CD4-positive, alpha-beta T cell (primary cell): Measurements from ENCODE around the gene HTR3B. TPM values are rescaled to one million over a fixed set of nuclear protein-coding genes. Genes with fewer than 3 reads are reported as not detected.
"Not testable (repeated sequence)": the region's sequence is repeated elsewhere in the genome, so short reads cannot be mapped to it uniquely, and the experiment has no call there.

Experiments used
- ATAC-seq: fragments of 200-7000 bp; cut with Tn5 transposase; one replicate; pipeline ENCODE4 v1.10.0; 2022; ENCODE audit warnings: mild to moderate bottlenecking; ENCODE audit not compliant: poor library complexity
- CTCF ChIA-PET: fragments of 350-600 bp; sonication (Branson Sonifier 250); formaldehyde crosslinking; loops from one replicate; lab custom pipeline; 2021; ENCODE audit warnings: antibody characterized with exemption, inconsistent platforms; lab: Charles Lee
- POLR2A ChIA-PET: fragments of 350-600 bp; sonication (Branson Sonifier 250); formaldehyde crosslinking; loops from one replicate; lab custom pipeline; 2021; ENCODE audit warnings: antibody characterized with exemption, inconsistent platforms; lab: Charles Lee
- DNase-seq, 14 experiments: peaks; one replicate each; pipeline ENCODE4 v3.0.0-alpha.2; 2013 to 2020; ENCODE audit warnings: mixed read lengths in 2 of 14
- H3K27ac ChIP-seq, 2 donors: one replicate each; pipeline versions ENCODE4 v1.5.1 to v1.7.0; 2013; ENCODE audit warnings: low read length in 2 of 2, low read depth in 1 of 2, mild to moderate bottlenecking in 1 of 2
- H3K27me3 ChIP-seq, 2 experiments: 1 replicate in 1 of 2; 2 replicates in 1 of 2; pipeline versions ENCODE4 v1.6.1 to v1.7.0; 2013; ENCODE audit warnings: low read length in 2 of 2, control low read depth in 1 of 2, mild to moderate bottlenecking in 1 of 2, moderate library complexity in 1 of 2; ENCODE audit not compliant: insufficient read depth in 2 of 2, control insufficient read depth in 1 of 2
- H3K36me3 ChIP-seq: one replicate; pipeline ENCODE4 v1.6.1; 2013; ENCODE audit warnings: low read length, control low read depth; ENCODE audit not compliant: insufficient read depth
- H3K4me1 ChIP-seq: one replicate; pipeline ENCODE4 v1.6.1; 2013; ENCODE audit warnings: low read length, control low read depth; ENCODE audit not compliant: insufficient read depth
- H3K4me3 ChIP-seq: one replicate; pipeline ENCODE4 v1.5.1; 2013; ENCODE audit warnings: mild to moderate bottlenecking, low read length, moderate library complexity
- H3K9me3 ChIP-seq, 2 experiments: 1 replicate in 1 of 2; 2 replicates in 1 of 2; pipeline versions ENCODE4 v1.6.1 to v1.7.0; 2013; ENCODE audit warnings: low read length in 2 of 2, mild to moderate bottlenecking in 2 of 2, control low read depth in 1 of 2, moderate library complexity in 1 of 2; ENCODE audit not compliant: control insufficient read depth in 1 of 2, insufficient read depth in 1 of 2
- H3K27ac Mint-ChIP-seq: one replicate; pipeline ENCODE4 v1.8.0; 2020; ENCODE audit warnings: mixed read lengths
- H3K27me3 Mint-ChIP-seq: one replicate; pipeline ENCODE4 v1.8.0; 2021; ENCODE audit warnings: mixed read lengths
- H3K36me3 Mint-ChIP-seq: one replicate; pipeline ENCODE4 v1.8.0; 2021; ENCODE audit warnings: low read depth, mixed read lengths
- H3K4me1 Mint-ChIP-seq: one replicate; pipeline ENCODE4 v1.8.0; 2021; ENCODE audit warnings: low read depth, mixed read lengths
- H3K4me3 Mint-ChIP-seq: one replicate; pipeline ENCODE4 v1.8.0; 2020; ENCODE audit warnings: mild to moderate bottlenecking, mixed read lengths
- H3K9me3 Mint-ChIP-seq: one replicate; pipeline ENCODE4 v1.8.0; 2020; ENCODE audit warnings: mixed read lengths
- CTCF ChIP-seq: fragments of 200-600 bp; IDR thresholded peaks from one replicate; pipeline ENCODE4 v1.8.0; 2022; ENCODE audit warnings: antibody characterized with exemption, mild to moderate bottlenecking
- intact Hi-C, 2 experiments: fragments of 100-400 bp; cut with DNase I in 1 of 2; cut with micrococcal nuclease in 1 of 2; formaldehyde crosslinking; loops; one replicate each; pipeline versions ENCODE4 v1.15.1 to v1.9.0; 2023 to 2025; cut with DNase I, micrococcal nuclease
- total RNA-seq, 174 experiments: library from RNA in 2 of 174; stranded (reverse) in 2 of 174; gene quantifications; one replicate each; pipeline ENCODE4 v1.2.3 and lab custom pipeline; 2021 to 2026

The HTR3B gene
- total RNA-seq, 2 experiments from 2014 or later = not detected

- Histone ChIP-seq H3K27me3 (peaks cover 0 to 3% of the 10 kb centered on the region in 2 experiments), H3K4me1 (no peaks in the 10 kb centered on the region), H3K9me3 (no peaks in the 10 kb centered on the region), H3K36me3 (no peaks in the 10 kb centered on the region), H3K4me3 (no peak overlapping the region), H3K27ac (no peak overlapping the region)
- POLR2A ChIA-PET = no interaction called here
- CTCF ChIA-PET = no interaction called here
- H3K9me3 Mint-ChIP-seq = no peaks in the 10 kb centered on the region
- no peak for ATAC-seq
- peaks cover 38% of the 10 kb centered on the region for H3K27me3 Mint-ChIP-seq
- no peak overlapping the region for H3K4me3 Mint-ChIP-seq
- no peak overlapping the region for H3K27ac Mint-ChIP-seq
- intact Hi-C loops = no loop called here
- H3K4me1 Mint-ChIP-seq = no peaks in the 10 kb centered on the region
- DNase-seq = no peak
- TF ChIP-seq CTCF = no peak
- no peaks in the 10 kb centered on the region for H3K36me3 Mint-ChIP-seq
These were observed 21.9 kb downstream of the HTR3B start for GRCh38 chr11:113926273-113927197.

- intact Hi-C loops = no loop called here
- Histone ChIP-seq H3K27ac (no peak overlapping the region), H3K27me3 (peaks cover 0 to 2% of the 10 kb centered on the region in 2 experiments), H3K4me3 (no peak overlapping the region), H3K4me1 (no peaks in the 10 kb centered on the region), H3K36me3 (no peaks in the 10 kb centered on the region), H3K9me3 (no peaks in the 10 kb centered on the region)
- CTCF ChIA-PET = interaction anchor here (0.6 kb wide), 1 partner anchor 33 kb away, joined by 4 read pairs; no protein-coding TSS in a partner anchor
- TF ChIP-seq CTCF = no peak
- H3K27ac Mint-ChIP-seq = no peak overlapping the region
- ATAC-seq (no peak), DNase-seq (no peak)
- no peaks in the 10 kb centered on the region for H3K4me1 Mint-ChIP-seq
- H3K4me3 Mint-ChIP-seq = no peak overlapping the region
- no peaks in the 10 kb centered on the region for H3K9me3 Mint-ChIP-seq
- POLR2A ChIA-PET = no interaction called here
- H3K36me3 Mint-ChIP-seq = no peaks in the 10 kb centered on the region
- H3K27me3 Mint-ChIP-seq = peaks cover 42% of the 10 kb centered on the region
These were observed 23.7 kb downstream of the HTR3B start for GRCh38 chr11:113928311-113928710.

GRCh38 chr11:113932788-113933187, 28.2 kb downstream of the HTR3B start:
- TF ChIP-seq CTCF = no peak
- intact Hi-C loops = no loop called here
- CTCF ChIA-PET = no interaction called here
- Mint-ChIP-seq H3K36me3 (no peaks in the 10 kb centered on the region), H3K27ac (no peak overlapping the region), H3K4me3 (no peak overlapping the region), H3K27me3 (peaks cover 44% of the 10 kb centered on the region), H3K9me3 (no peaks in the 10 kb centered on the region), H3K4me1 (no peaks in the 10 kb centered on the region)
- Histone ChIP-seq H3K27ac (no peak overlapping the region), H3K4me3 (no peak overlapping the region), H3K27me3 (peaks cover 0 to 2% of the 10 kb centered on the region in 2 experiments), H3K36me3 (no peaks in the 10 kb centered on the region), H3K9me3 (no peaks in the 10 kb centered on the region), H3K4me1 (peaks cover 8% of the 10 kb centered on the region)
- DNase-seq (no peak), ATAC-seq (no peak)
- POLR2A ChIA-PET = no interaction called here

GRCh38 chr11:113934193-113934592, 29.6 kb downstream of the HTR3B start:
- H3K27me3 Mint-ChIP-seq = peaks cover 44% of the 10 kb centered on the region
- H3K27ac Mint-ChIP-seq, H3K36me3 ChIP-seq, intact Hi-C loops, CTCF ChIA-PET, POLR2A ChIA-PET, H3K36me3 Mint-ChIP-seq, DNase-seq, H3K9me3 ChIP-seq, H3K4me1 Mint-ChIP-seq, H3K9me3 Mint-ChIP-seq, H3K4me3 Mint-ChIP-seq, H3K27me3 ChIP-seq, H3K4me3 ChIP-seq, H3K4me1 ChIP-seq, ATAC-seq, H3K27ac ChIP-seq: not testable (repeated sequence)
